H9 (cell line): ENCODE data around the gene INPP4A. TPM values are rescaled to one million over a fixed set of nuclear protein-coding genes. Genes with fewer than 3 reads are reported as not detected.

Experiments
- DNase-seq: peaks from one replicate; pipeline ENCODE4 v3.0.0-alpha.2; 2017
- H2AFZ ChIP-seq: one replicate; pipeline ENCODE4 v1.6.1; 2013; ENCODE audit warnings: mild to moderate bottlenecking, low read length, control low read depth, moderate library complexity
- H2AK5ac ChIP-seq: 2 replicates; pipeline ENCODE4 v1.6.1; 2013; ENCODE audit warnings: low read length, control low read depth, mixed read lengths; ENCODE audit not compliant: insufficient read length
- H2BK120ac ChIP-seq: one replicate; pipeline ENCODE4 v1.6.1; 2013; ENCODE audit warnings: low read depth, mild to moderate bottlenecking, low read length, control low read depth, inconsistent platforms; ENCODE audit not compliant: poor library complexity, severe bottlenecking
- H2BK12ac ChIP-seq: 2 replicates; pipeline ENCODE4 v1.6.1; 2013; ENCODE audit warnings: low read length, control low read depth, mixed read lengths, low read depth; ENCODE audit not compliant: insufficient read length
- H2BK15ac ChIP-seq: 2 replicates; pipeline ENCODE4 v1.6.1; 2013; ENCODE audit warnings: low read depth, low read length, control low read depth
- H2BK20ac ChIP-seq: one replicate; pipeline ENCODE4 v1.6.1; 2013; ENCODE audit warnings: low read depth, mild to moderate bottlenecking, low read length, control low read depth, inconsistent platforms; ENCODE audit not compliant: poor library complexity, severe bottlenecking
- H2BK5ac ChIP-seq: 2 replicates; pipeline ENCODE4 v1.6.1; 2013; ENCODE audit warnings: low read length, control low read depth, mixed read lengths; ENCODE audit not compliant: insufficient read length
- H3K14ac ChIP-seq: 2 replicates; pipeline ENCODE4 v1.6.1; 2013; ENCODE audit warnings: low read length, control low read depth; ENCODE audit not compliant: insufficient read depth
- H3K18ac ChIP-seq: 2 replicates; pipeline ENCODE4 v1.6.1; 2013; ENCODE audit warnings: low read depth, mild to moderate bottlenecking, mixed read lengths, low read length, control low read depth; ENCODE audit not compliant: insufficient read length
- H3K23ac ChIP-seq: 2 replicates; pipeline ENCODE4 v1.6.1; 2013; ENCODE audit warnings: low read length, control low read depth, mixed read lengths, low read depth; ENCODE audit not compliant: insufficient read length
- H3K23me2 ChIP-seq: 2 replicates; pipeline ENCODE4 v1.6.1; 2013; ENCODE audit warnings: low read depth, mild to moderate bottlenecking, mixed read lengths, low read length, control low read depth; ENCODE audit not compliant: insufficient read length, poor library complexity, severe bottlenecking
- H3K27ac ChIP-seq: 2 replicates; pipeline ENCODE4 v1.5.1; 2013; ENCODE audit warnings: low read length, control low read depth, mixed read lengths, low read depth; ENCODE audit not compliant: insufficient read length
- H3K27me3 ChIP-seq: 2 replicates; pipeline ENCODE4 v1.6.1; 2013; ENCODE audit warnings: low read length, control low read depth, inconsistent platforms; ENCODE audit not compliant: insufficient read depth
- H3K4ac ChIP-seq: 2 replicates; pipeline ENCODE4 v1.6.1; 2013; ENCODE audit warnings: low read depth, mild to moderate bottlenecking, control low read depth, inconsistent platforms, low read length, moderate library complexity
- H3K4me1 ChIP-seq: 2 replicates; pipeline ENCODE4 v1.6.1; 2013; ENCODE audit warnings: low read length, control low read depth, inconsistent platforms; ENCODE audit not compliant: insufficient read depth
- H3K4me2 ChIP-seq: 2 replicates; pipeline ENCODE4 v1.6.1; 2013; ENCODE audit warnings: low read length, control low read depth, mixed read lengths; ENCODE audit not compliant: insufficient read length, insufficient read depth
- H3K56ac ChIP-seq: 2 replicates; pipeline ENCODE4 v1.6.1; 2013; ENCODE audit warnings: low read depth, mild to moderate bottlenecking, mixed read lengths, low read length, control low read depth; ENCODE audit not compliant: insufficient read length
- H3K79me1 ChIP-seq: 2 replicates; pipeline ENCODE4 v1.6.1; 2013; ENCODE audit warnings: low read depth, mild to moderate bottlenecking, moderate library complexity, low read length, control low read depth, inconsistent platforms; ENCODE audit not compliant: insufficient read depth, poor library complexity, severe bottlenecking
- H3K79me2 ChIP-seq: 2 replicates; pipeline ENCODE4 v1.6.1; 2013; ENCODE audit warnings: low read length, control low read depth, inconsistent platforms; ENCODE audit not compliant: insufficient read depth
- H3K9ac ChIP-seq: 2 replicates; pipeline ENCODE4 v1.6.1; 2013; ENCODE audit warnings: low read length, control low read depth, mixed read lengths; ENCODE audit not compliant: insufficient read length; ENCODE audit errors: extremely low read depth
- H3K9me3 ChIP-seq: one replicate; pipeline ENCODE4 v1.6.1; 2013; ENCODE audit warnings: low read depth, low read length, inconsistent platforms; ENCODE audit not compliant: control insufficient read depth
- H3T11ph ChIP-seq: one replicate; pipeline ENCODE4 v1.6.1; 2013; ENCODE audit warnings: mild to moderate bottlenecking, low read length, control low read depth, inconsistent platforms
- H4K20me1 ChIP-seq: one replicate; pipeline ENCODE4 v1.6.1; 2013; ENCODE audit not compliant: control insufficient read depth, insufficient read length, insufficient read depth
- H4K5ac ChIP-seq: 2 replicates; pipeline ENCODE4 v1.6.1; 2013; ENCODE audit warnings: low read depth, mild to moderate bottlenecking, mixed read lengths, low read length, control low read depth; ENCODE audit not compliant: insufficient read length
- H4K8ac ChIP-seq: replicated peaks from 2 replicates; pipeline ENCODE4 v1.6.1; 2013; ENCODE audit warnings: low read length, control low read depth, mixed read lengths, low read depth; ENCODE audit not compliant: insufficient read length
- H4K91ac ChIP-seq: 2 replicates; pipeline ENCODE4 v1.6.1; 2013; ENCODE audit warnings: low read depth, mild to moderate bottlenecking, moderate library complexity, mixed read lengths, low read length, control low read depth; ENCODE audit not compliant: insufficient read length
- H3K27ac Mint-ChIP-seq, 3 experiments: 2 replicates in 2 of 3; 3 replicates in 1 of 3; pipeline ENCODE4 v1.8.0; 2020 to 2021; ENCODE audit warnings: mixed read lengths in 3 of 3, mild to moderate bottlenecking in 1 of 3, moderate library complexity in 1 of 3
- H3K27me3 Mint-ChIP-seq: 2 replicates; pipeline ENCODE4 v1.8.0; 2021; ENCODE audit warnings: low read depth, mild to moderate bottlenecking, moderate library complexity, mixed read lengths
- H3K36me3 Mint-ChIP-seq, 3 experiments: 2 replicates in 2 of 3; 3 replicates in 1 of 3; pipeline ENCODE4 v1.8.0; 2020 to 2021; ENCODE audit warnings: low read depth in 3 of 3, mixed read lengths in 3 of 3; ENCODE audit not compliant: insufficient read depth in 1 of 3
- H3K4me1 Mint-ChIP-seq, 2 experiments: 2 replicates each; pipeline ENCODE4 v1.8.0; 2020; ENCODE audit warnings: mixed read lengths in 2 of 2
- H3K4me3 Mint-ChIP-seq, 2 experiments: 2 replicates in 1 of 2; 3 replicates in 1 of 2; pipeline ENCODE4 v1.8.0; 2020 to 2021; ENCODE audit warnings: mild to moderate bottlenecking in 2 of 2, mixed read lengths in 2 of 2, moderate library complexity in 1 of 2
- H3K9me3 Mint-ChIP-seq, 2 experiments: 2 replicates in 1 of 2; 3 replicates in 1 of 2; pipeline ENCODE4 v1.8.0; 2020; ENCODE audit warnings: mild to moderate bottlenecking in 2 of 2, mixed read lengths in 2 of 2, moderate library complexity in 1 of 2
- CTCF ChIP-seq: fragments of 200-600 bp; sonication (generic); conservative IDR thresholded peaks from 3 replicates; pipeline ENCODE4 v1.8.0; 2021; ENCODE audit warnings: antibody characterized with exemption, mild to moderate bottlenecking
- WGBS: extraction: QIAGEN DNeasy Blood & Tissue Kit; methylation state at CpG from one replicate; pipeline ENCODE4 v1.1.7; 2013; ENCODE audit warnings: missing lambda C conversion rate, low lambda C conversion rate, mixed read lengths; ENCODE audit not compliant: insufficient read length; ENCODE audit errors: extremely low coverage; 5-methylcytosine and 5-hydroxymethylcytosine counted together
- total RNA-seq: library from RNA; stranded (reverse); gene quantifications from 2 replicates; pipeline ENCODE4 v1.2.1, GENCODE V29; 2021

INPP4A gene
- total RNA-seq, 1 experiment from 2014 or later, result 55.2 TPM

GRCh38 chr2:98554116-98554861 lies 109.6 kb downstream of the INPP4A start:
- WGBS, result no CpG with 5 or more reads among the region's 10 CpGs
- Histone ChIP-seq H4K20me1 (no peaks in the 10 kb centered on the region), H2BK5ac (no peak overlapping the region), H3K18ac (no peak overlapping the region), H3K9ac (no peak overlapping the region), H4K91ac (no peak overlapping the region), H2BK12ac (no peak overlapping the region), H3K4ac (no peak overlapping the region), H3T11ph (no peak overlapping the region), H3K79me1 (no peaks in the 10 kb centered on the region), H2BK20ac (no peak overlapping the region), H2AFZ (no peak overlapping the region), H3K27me3 (no peaks in the 10 kb centered on the region), H4K5ac (no peak overlapping the region), H4K8ac (no peak overlapping the region), H3K27ac (no peak overlapping the region), H2BK120ac (no peak overlapping the region), H3K9me3 (no peaks in the 10 kb centered on the region), H3K23ac (no peak overlapping the region), H3K14ac (no peak overlapping the region), H3K79me2 (no peaks in the 10 kb centered on the region), H3K4me1 (no peaks in the 10 kb centered on the region), H3K56ac (no peak overlapping the region), H3K4me2 (no peak overlapping the region), H3K23me2 (no peaks in the 10 kb centered on the region), H2AK5ac (no peak overlapping the region), H2BK15ac (no peak overlapping the region)
- no peak overlapping the region for H3K4me3 Mint-ChIP-seq
- no peaks in the 10 kb centered on the region for H3K9me3 Mint-ChIP-seq
- no peak for DNase-seq
- no peaks in the 10 kb centered on the region for H3K27me3 Mint-ChIP-seq
- H3K27ac Mint-ChIP-seq, result no peak overlapping the region
- H3K36me3 Mint-ChIP-seq, result peaks cover 19 to 79% (median 49%) of the 10 kb centered on the region in 3 experiments
- TF ChIP-seq CTCF, result no peak
- H3K4me1 Mint-ChIP-seq, result no peaks in the 10 kb centered on the region
